Activated CD8-positive, alpha-beta T cell treated with anti-CD3 and anti-CD28 coated beads, Interleukin-2, amount 10 ng/mL, durations not matched to agents 7 days and 5 days (primary cell): Measurements from ENCODE around the gene KCNAB1. TPM values are rescaled to one million over a fixed set of nuclear protein-coding genes. Genes with fewer than 3 reads are reported as not detected.
"Not testable (repeated sequence)": the region's sequence is repeated elsewhere in the genome, so short reads cannot be mapped to it uniquely, and the experiment has no call there.

ENCODE experiments used
- ATAC-seq: fragments of 150-1000 bp; cut with Tn5 transposase; one replicate; pipeline ENCODE4 v1.10.0; 2021; ENCODE audit warnings: moderate library complexity
- CTCF ChIA-PET: fragments of 350-600 bp; sonication (Branson Sonifier 250); formaldehyde crosslinking; loops from one replicate; lab custom pipeline; 2021; ENCODE audit warnings: antibody characterized with exemption; lab: Charles Lee
- POLR2A ChIA-PET: fragments of 350-600 bp; sonication (Branson Sonifier 250); formaldehyde crosslinking; loops from one replicate; lab custom pipeline; 2021; ENCODE audit warnings: antibody characterized with exemption; lab: Charles Lee
- DNase-seq: peaks from one replicate; pipeline ENCODE4 v3.0.0-alpha.2; 2020
- H3K27ac Mint-ChIP-seq: one replicate; pipeline ENCODE4 v1.8.0; 2021; ENCODE audit warnings: mild to moderate bottlenecking, mixed read lengths
- H3K27me3 Mint-ChIP-seq: one replicate; pipeline ENCODE4 v1.8.0; 2021; ENCODE audit warnings: low read depth, mixed read lengths
- H3K36me3 Mint-ChIP-seq: one replicate; pipeline ENCODE4 v1.8.0; 2021; ENCODE audit warnings: low read depth, mixed read lengths
- H3K4me1 Mint-ChIP-seq: one replicate; pipeline ENCODE4 v1.8.0; 2021; ENCODE audit warnings: low read depth, mixed read lengths
- H3K4me3 Mint-ChIP-seq: one replicate; pipeline ENCODE4 v1.8.0; 2021; ENCODE audit warnings: mild to moderate bottlenecking, mixed read lengths
- H3K9me3 Mint-ChIP-seq: one replicate; pipeline ENCODE4 v1.8.0; 2022; ENCODE audit warnings: mixed read lengths; ENCODE audit not compliant: insufficient read depth
- total RNA-seq, 2 experiments: library from RNA; stranded (reverse); gene quantifications; one replicate each; pipeline ENCODE4 v1.2.3, GENCODE V29; 2021

The KCNAB1 gene
- total RNA-seq, 2 experiments from 2014 or later, result 0.08 TPM; not detected in 1

DNA sequence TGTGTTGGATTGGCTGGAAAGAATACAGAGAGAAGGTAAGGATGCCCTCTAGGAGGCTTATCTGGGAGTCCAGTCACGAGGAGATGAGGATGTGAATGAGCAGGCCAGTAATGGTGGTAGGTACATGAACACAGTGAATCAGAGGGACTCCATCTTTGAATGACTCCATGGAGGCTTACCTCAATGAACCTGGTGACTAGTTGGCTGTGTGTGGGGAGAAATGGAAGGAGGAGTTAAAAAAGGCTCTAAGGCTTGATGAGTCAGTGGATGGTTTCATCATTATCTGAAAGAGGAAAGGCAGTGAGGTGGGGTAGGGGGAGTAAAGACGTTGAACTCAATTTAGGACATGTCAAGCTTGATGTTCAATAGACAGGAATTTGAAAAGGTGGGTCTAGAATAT is 61.1 kb downstream of the KCNAB1 start:
- Mint-ChIP-seq H3K4me1 (no peaks in the 10 kb centered on the region), H3K9me3 (no peaks in the 10 kb centered on the region), H3K36me3 (no peaks in the 10 kb centered on the region), H3K27me3 (peaks cover 4% of the 10 kb centered on the region), H3K4me3 (no peak overlapping the region), H3K27ac (no peak overlapping the region)
- no peak for DNase-seq
- no peak for ATAC-seq
- CTCF ChIA-PET, result no interaction called here
- POLR2A ChIA-PET, result no interaction called here

DNA sequence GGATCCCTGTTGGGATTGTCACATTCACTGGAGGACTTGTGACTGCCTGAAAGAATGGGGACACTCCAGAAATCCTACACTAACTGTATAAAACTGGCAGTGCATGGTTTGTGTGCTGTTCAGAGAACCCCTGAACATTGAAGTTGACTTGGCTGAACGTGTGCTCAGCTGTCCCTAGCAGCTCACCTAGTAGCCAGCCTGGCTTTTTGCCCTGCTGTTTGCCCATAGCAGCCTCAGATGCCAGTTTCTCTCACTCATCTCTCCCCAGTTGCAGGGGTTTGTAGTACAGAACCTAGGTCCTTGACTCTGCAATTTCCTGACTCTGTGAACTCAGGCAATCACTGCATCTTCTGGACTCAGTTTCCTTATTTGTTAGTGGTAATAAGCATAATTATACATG is 63.0 kb downstream of the KCNAB1 start:
- ATAC-seq (no peak), DNase-seq (no peak)
- no peaks in the 10 kb centered on the region for H3K4me1 Mint-ChIP-seq
- no peak overlapping the region for H3K4me3 Mint-ChIP-seq
- no peaks in the 10 kb centered on the region for H3K9me3 Mint-ChIP-seq
- H3K27ac Mint-ChIP-seq, result no peak overlapping the region
- peaks cover 6% of the 10 kb centered on the region for H3K27me3 Mint-ChIP-seq
- POLR2A ChIA-PET, result no interaction called here
- H3K36me3 Mint-ChIP-seq, result no peaks in the 10 kb centered on the region
- CTCF ChIA-PET, result no interaction called here

GRCh38 chr3:156184156-156184555 is 63.8 kb downstream of the KCNAB1 start:
- DNase-seq (no peak), ATAC-seq (no peak)
- ChIA-PET CTCF (no interaction called here), POLR2A (no interaction called here)
- H3K27me3 Mint-ChIP-seq, result peaks cover 6% of the 10 kb centered on the region
- no peak overlapping the region for H3K4me3 Mint-ChIP-seq
- H3K27ac Mint-ChIP-seq, result no peak overlapping the region
- no peaks in the 10 kb centered on the region for H3K36me3 Mint-ChIP-seq
- no peaks in the 10 kb centered on the region for H3K4me1 Mint-ChIP-seq
- no peaks in the 10 kb centered on the region for H3K9me3 Mint-ChIP-seq

DNA sequence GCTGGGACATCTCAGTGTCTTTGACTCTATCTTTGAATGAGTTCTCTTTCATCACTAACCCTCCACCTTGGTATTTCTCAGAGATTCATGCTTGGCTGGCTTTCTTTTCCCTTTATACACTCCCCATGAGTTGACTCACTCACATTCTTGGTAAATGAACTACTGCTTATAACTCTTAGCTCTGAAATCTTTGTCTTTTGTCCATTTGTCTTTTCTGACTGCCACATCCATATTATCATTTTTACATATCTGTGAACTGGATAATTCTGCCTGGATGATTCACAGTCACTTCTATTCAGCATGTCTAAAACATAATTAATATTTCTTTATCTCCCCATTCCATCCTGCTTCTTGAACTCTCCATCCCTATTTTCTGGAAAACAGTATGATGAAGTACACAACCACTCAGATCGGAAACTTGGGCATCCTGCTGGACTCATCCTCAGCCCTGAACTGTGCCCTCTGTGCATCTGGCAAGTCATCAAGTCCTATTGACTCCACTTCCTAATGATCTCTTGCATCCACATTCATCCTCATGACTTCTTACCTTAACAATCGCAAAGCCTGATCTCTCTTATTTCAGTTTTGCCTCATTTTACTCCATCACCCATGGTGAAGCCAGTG is 66.9 kb downstream of the KCNAB1 start:
- Mint-ChIP-seq H3K36me3 (no peaks in the 10 kb centered on the region), H3K27me3 (peaks cover 11% of the 10 kb centered on the region), H3K9me3 (no peaks in the 10 kb centered on the region), H3K4me1 (no peaks in the 10 kb centered on the region), H3K27ac (no peak overlapping the region), H3K4me3 (no peak overlapping the region)
- ATAC-seq (no peak), DNase-seq (no peak)
- ChIA-PET CTCF (no interaction called here), POLR2A (no interaction called here)

GRCh38 chr3:156188757-156189156 is 68.4 kb downstream of the KCNAB1 start:
- no peaks in the 10 kb centered on the region for H3K4me1 Mint-ChIP-seq
- H3K27ac Mint-ChIP-seq, result no peak overlapping the region
- no peaks in the 10 kb centered on the region for H3K9me3 Mint-ChIP-seq
- H3K4me3 Mint-ChIP-seq, result no peak overlapping the region
- DNase-seq (no peak), ATAC-seq (no peak)
- ChIA-PET CTCF (no interaction called here), POLR2A (no interaction called here)
- H3K36me3 Mint-ChIP-seq, result no peaks in the 10 kb centered on the region
- H3K27me3 Mint-ChIP-seq, result peaks cover 13% of the 10 kb centered on the region

GRCh38 chr3:156189927-156190326 is 69.5 kb downstream of the KCNAB1 start:
- CTCF ChIA-PET, result no interaction called here
- DNase-seq, result no peak
- POLR2A ChIA-PET, result no interaction called here
- Mint-ChIP-seq H3K4me1 (no peaks in the 10 kb centered on the region), H3K27me3 (peaks cover 16% of the 10 kb centered on the region), H3K27ac (no peak overlapping the region), H3K4me3 (no peak overlapping the region), H3K9me3 (no peaks in the 10 kb centered on the region), H3K36me3 (no peaks in the 10 kb centered on the region)
- ATAC-seq, result no peak

GRCh38 chr3:156194945-156195344 is 74.6 kb downstream of the KCNAB1 start:
- POLR2A ChIA-PET, CTCF ChIA-PET, ATAC-seq, H3K4me1 Mint-ChIP-seq, H3K36me3 Mint-ChIP-seq, H3K27ac Mint-ChIP-seq, DNase-seq, H3K9me3 Mint-ChIP-seq, H3K4me3 Mint-ChIP-seq: not testable (repeated sequence)
- peaks cover 24% of the 10 kb centered on the region for H3K27me3 Mint-ChIP-seq

DNA sequence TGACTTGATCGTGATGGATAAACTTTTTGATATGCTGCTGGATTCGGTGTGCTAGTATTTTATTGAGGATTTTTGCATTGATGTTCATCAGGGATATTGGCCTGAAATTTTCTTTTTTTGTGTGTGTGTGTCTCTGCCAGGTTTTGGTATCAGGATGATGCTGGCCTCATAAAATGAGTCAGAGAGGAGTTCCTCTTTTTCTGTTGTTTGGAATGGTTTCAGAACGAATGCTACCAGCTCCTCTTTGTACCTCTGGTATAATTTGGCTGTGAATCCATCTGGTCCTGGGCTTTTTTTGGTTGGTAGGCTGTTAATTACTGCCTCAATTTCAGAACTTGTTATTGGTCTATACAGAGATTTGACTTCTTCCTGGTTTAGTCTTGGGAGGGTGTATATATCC is 76.8 kb downstream of the KCNAB1 start:
- H3K36me3 Mint-ChIP-seq, ATAC-seq, H3K9me3 Mint-ChIP-seq, H3K4me1 Mint-ChIP-seq, H3K27ac Mint-ChIP-seq, DNase-seq, H3K4me3 Mint-ChIP-seq, POLR2A ChIA-PET, CTCF ChIA-PET: not testable (repeated sequence)
- H3K27me3 Mint-ChIP-seq, result peaks cover 26% of the 10 kb centered on the region

- ATAC-seq (no peak), DNase-seq (no peak)
- H3K36me3 Mint-ChIP-seq, result no peaks in the 10 kb centered on the region
- POLR2A ChIA-PET, result no interaction called here
- no peak overlapping the region for H3K27ac Mint-ChIP-seq
- H3K9me3 Mint-ChIP-seq, result no peaks in the 10 kb centered on the region
- no peaks in the 10 kb centered on the region for H3K4me1 Mint-ChIP-seq
- H3K4me3 Mint-ChIP-seq, result no peak overlapping the region
- peaks cover 19% of the 10 kb centered on the region for H3K27me3 Mint-ChIP-seq
- CTCF ChIA-PET, result no interaction called here
Measured at GRCh38 chr3:156201411-156202405, 81.3 kb downstream of the KCNAB1 start.

- H3K9me3 Mint-ChIP-seq, result no peaks in the 10 kb centered on the region
- no peak overlapping the region for H3K4me3 Mint-ChIP-seq
- ChIA-PET POLR2A (no interaction called here), CTCF (no interaction called here)
- H3K4me1 Mint-ChIP-seq, result no peaks in the 10 kb centered on the region
- ATAC-seq (no peak), DNase-seq (no peak)
- no peaks in the 10 kb centered on the region for H3K36me3 Mint-ChIP-seq
- no peak overlapping the region for H3K27ac Mint-ChIP-seq
- peaks cover 10% of the 10 kb centered on the region for H3K27me3 Mint-ChIP-seq
Measured at GRCh38 chr3:156206157-156206556, 85.8 kb downstream of the KCNAB1 start.

- ATAC-seq (no peak), DNase-seq (no peak)
- Mint-ChIP-seq H3K4me1 (no peaks in the 10 kb centered on the region), H3K4me3 (no peak overlapping the region), H3K9me3 (no peaks in the 10 kb centered on the region), H3K27ac (no peak overlapping the region), H3K27me3 (peaks cover 12% of the 10 kb centered on the region), H3K36me3 (no peaks in the 10 kb centered on the region)
- ChIA-PET POLR2A (no interaction called here), CTCF (no interaction called here)
Measured at GRCh38 chr3:156207802-156208685, 87.7 kb downstream of the KCNAB1 start.
